Measurements from ENCODE around the gene HLA-DOB.
"Not testable (repeated sequence)": the region's sequence is repeated elsewhere in the genome, so short reads cannot be mapped to it uniquely, and the experiment has no call there.

HLA-DOB gene

DNA sequence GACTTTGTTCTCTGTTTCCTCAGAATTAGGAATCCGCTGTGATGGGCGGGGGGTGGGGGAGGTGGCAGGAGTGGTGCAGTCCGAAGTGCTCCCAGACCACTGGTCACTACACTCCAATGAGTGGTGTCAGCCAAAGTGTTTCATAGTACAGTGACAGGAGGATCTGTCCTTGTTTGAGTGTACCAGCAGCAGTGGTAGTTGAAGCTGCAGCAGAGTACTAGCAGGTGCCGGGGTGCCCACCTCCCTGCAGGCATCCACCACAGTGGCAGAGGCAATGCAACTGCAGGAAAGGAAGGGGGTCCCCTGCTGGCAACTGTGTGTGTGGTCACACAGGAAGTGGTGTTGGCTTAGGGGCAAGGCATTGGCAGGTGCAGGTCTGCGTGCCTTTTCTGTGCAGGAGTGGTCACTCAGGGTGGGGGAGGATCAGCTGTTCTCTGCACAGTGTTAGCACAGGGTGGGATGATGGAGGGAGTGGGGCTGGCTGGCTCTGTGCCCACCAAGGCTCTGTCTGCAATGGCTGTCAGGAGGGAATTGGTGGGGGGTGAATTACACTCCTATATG, 9.7 kb downstream of the HLA-DOB start:
- no peak for ATAC-seq

DNA sequence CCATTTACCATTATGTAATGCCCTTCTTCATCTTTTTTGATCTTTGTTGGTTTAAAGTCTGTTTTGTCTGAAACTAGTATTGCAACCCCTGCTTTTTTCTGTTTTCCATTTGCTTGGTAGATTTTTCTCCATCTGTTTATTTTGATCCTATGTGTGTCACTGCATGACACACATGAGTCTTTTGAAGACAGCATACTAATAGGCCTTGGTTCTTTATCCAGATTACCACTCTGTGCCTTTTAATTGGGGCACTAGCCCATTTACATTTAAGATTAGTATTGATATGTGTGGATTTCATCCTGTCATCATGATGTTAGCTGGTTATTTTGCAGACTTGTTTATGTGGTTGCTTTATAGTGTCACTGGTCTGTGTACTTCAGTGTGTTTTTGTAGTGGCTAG, 11.4 kb downstream of the HLA-DOB start:
- ATAC-seq, result not testable (repeated sequence)

DNA sequence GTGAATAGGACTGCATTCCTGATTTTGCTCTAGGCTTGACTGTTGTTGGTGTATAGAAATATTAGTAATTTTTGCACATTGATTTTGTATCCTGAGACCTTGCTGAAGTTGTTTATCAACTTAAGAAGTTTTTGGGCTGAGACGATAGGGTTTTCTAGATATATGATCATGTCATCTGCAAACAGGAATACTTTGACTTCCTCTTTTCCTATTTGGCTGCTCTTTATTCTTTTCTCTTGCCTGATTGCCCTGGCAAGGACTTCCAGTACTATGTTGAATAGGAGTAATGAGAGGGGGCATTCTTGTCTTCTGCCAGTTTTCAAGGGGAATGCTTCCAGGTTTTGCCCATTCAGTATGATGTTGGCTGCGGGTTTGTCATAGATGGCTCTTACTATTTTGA, 13.4 kb downstream of the HLA-DOB start:
- ATAC-seq, result no peak

DNA sequence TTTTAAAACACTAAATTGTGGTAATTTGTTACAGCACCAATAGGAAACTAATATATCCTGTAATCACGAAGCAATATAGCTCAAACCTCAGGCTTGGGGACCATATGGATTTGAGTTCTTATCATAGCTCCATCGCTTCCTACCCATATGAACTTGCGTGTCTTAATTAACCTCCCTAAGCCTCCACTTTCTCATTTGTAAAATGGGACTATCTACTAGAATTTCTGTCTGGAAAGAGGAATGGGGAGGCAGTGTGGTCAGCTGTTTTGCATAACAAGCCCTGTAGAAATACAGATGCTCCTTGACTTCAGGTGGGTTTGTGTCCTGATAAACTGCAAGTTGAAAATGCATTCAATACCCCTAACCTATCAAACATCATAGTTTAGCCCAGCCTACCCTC, 17.1 kb downstream of the HLA-DOB start:
- ATAC-seq, result no peak

DNA sequence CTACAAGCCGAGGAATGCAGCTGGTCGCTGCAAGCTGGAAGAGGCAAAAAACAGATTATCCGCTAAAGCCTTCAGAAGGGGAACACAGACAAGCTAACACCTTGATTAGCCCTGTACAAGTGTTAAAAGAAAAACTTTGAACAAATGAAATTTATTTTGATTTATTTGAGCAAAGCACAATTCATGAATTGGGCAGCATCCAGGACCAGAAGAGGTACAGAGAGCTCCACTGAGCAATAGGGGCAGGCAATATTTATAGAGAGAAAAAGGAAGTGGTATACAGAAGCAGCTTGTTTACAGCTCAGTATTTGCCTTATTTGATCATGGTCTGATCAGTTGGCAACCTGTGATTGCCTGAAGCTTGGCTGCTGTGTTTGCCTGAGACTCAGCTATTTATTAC, 17.6 kb downstream of the HLA-DOB start:
- no peak for ATAC-seq

DNA sequence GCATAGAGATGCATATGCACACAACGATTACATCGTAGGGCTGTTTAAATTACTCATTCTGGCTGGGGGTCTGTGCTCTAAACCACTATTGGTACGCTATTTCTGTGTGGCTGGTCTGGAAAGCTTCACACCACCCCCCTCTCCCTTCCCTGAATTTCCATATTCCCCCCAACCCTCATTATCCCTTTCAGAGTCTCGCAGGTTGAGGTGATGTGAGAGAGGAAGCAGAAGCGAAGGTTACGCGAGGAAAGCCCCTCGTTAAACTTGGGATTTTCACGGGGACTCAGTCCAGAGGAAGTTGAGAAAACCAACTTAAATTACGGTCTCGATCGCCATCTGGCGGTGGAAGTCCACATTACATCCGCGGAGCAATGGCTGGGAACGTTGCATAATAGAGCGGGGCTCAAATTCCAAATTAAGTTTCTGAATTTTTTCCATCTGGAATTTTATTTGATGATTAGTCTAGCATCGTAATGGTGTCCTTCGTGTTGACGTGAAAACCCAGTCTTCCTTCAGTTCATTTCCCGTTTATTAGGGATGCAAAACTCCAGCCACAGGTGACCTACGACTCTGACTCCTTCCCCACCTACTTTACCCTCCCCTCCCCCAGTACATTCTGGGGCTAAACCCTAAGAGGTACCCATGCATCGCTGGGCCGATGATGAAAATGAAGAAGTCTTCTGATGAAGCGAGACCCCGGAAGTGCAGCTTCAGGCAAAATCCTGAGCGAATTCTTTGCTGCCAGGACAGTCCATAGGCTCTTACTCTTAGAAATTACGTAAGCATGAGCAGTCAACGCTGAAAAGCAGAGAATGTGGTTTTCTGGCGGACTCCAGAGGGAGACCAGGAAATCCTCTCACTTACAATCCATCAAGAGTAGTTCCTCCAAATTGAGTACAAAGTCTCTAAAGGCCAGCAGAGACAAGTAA, 19.7 kb downstream of the HLA-DOB start:
- peak; percentile 58 to 69 for ATAC-seq

DNA sequence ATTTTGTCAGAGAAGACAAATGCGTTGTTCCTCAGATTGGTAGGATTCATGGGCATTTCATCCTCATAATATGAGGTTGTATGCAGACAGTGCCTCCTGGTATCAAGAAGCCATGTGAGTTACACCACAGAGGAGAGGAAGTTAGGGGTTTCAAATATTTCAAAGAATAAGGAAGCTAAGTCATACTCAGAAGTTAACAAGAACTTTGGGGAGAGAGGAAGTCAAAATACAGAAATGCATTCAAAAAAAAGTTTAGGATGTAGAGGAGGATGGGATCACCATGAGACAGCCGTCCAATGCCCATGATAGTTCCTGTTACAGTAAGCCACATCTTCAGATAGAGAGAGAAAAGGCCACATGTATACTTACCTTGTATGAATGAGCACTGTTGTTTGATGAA, 22.3 kb downstream of the HLA-DOB start:
- no peak for ATAC-seq

DNA sequence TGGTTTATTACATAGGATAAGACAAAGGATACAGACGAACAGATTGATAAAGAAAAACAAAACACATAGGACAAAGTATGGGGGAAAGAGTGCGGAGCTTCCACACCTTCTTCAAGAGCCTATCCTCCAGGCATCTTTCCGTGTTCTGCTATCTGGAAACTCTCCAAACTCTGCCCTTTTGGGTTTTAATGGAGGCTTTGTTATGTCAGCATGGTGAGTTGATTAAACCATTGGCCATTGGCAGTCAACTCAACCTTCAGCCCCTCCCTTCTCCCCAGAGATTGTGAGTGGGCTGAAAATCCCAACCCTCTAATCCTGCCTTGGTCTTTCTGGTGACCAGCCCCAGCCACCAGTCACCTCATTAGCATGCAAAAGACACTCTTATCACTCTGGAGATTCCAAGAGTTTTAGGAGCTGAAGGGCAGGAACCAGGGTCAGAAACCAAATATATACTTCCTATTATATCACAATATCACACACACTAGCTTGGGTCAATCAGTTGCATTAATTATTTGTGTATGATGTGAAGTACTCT, 23.8 kb downstream of the HLA-DOB start:
- ATAC-seq, result no peak

DNA sequence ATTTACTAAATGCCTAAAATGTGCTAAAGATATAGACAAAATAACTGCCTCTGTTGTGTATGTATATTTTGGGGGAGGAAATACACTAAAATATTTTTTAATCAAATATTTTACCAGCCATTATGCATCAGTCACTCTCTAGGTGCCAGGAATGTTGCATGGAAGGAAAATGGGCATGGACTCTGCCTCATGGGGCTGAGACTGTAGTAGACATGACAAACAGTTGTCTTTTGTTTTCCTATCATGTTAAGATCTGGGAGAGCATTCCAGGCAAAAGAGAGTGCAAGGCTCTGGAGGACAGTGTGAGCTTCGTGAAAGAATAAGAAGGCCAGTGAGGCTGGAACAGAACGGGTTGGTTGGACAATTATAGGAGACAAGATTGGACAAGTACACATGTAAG, 26.5 kb downstream of the HLA-DOB start:
- ATAC-seq, result no peak

DNA sequence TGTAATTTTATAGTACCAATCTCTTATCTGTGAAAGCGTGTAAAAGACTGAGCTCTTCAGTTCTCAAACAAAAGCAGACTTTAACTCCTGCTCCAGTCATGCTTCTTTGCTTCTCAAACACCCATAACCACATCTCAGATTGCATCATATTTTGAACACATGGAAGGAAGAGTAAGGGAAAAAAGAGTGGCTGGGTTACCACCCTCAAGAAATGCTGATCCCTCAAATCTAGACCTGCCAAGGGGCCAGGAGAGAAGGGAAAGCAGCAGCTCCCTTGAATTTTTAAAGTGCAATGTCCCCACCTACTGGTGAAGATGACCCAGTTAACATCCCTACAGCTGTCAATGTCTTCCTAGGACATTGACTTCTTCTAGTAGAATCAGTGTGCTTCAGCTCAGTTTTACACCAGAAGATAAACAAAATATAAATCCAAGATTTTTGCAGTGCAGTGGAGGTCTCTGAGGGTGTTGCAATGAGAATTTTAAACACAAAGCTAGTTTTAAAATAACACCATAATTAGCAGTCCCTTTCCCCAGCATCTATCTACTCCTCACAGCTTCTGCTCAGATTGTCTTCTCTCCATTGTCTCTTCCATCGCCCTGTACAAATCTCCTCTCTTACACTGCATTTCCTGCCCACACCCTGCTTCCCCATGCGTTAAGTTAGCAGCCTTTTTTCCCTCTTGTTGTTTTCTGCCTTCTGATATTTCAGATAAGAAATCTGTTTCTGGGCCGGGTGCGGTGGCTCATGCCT, 30.8 kb downstream of the HLA-DOB start:
- ATAC-seq, result peak in 1 of 2 donors; percentile 80

DNA sequence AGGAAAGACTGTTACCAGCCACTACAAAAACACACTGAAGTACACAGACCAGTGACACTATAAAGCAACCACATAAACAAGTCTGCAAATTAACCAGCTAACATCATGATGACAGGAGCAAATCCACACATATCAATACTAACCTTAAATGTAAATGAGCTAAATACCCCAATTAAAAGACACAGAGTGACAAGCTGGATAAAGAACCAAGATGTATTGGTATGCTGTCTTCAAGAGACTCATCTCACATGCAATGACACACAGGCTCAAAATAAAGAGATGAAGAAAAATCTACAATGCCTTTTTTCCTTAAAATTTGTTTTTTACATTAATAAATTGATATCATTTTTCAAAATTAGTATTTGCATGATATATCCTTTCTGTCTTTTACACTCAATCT, 33.9 kb downstream of the HLA-DOB start:
- ATAC-seq, result not testable (repeated sequence)

DNA sequence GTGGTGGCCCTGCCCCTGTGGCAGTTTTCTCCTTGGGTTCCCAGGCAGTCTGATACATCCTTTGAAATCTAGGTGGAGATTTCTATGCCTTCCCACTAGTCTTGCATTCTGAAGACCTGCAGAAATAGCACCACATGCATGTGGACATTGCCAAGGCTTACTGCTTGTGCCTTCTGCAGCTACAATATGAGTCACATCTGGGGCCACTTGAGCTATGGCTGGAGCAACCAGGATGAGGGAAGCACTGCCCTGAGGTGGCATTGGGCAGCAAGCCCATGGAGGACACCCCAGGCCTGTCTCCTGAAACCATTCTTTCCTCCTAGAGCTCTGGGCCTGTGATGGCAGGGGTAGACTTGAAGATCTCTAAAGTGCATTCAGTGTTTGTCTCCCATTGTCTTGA, 37.8 kb downstream of the HLA-DOB start:
- no peak for ATAC-seq

DNA sequence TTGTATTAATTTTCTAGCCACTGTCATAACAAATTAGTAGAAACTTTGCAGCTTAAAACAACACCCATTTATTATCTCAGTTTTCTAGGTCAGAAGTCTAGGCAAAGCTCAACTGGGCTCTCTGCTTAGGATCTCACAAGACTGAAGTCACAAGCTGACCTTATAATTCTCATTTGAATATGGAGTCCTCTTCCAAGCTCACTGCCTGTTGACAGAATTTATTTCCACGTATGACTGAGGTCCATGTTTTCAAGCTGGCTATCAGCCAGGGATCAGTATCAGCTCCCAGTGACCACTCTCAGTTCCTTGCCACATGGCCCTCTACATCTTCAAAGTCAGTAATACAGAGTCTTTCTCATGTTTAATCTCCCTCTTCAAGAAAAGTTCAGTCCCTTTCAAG, 41.7 kb downstream of the HLA-DOB start:
- ATAC-seq, result no peak

DNA sequence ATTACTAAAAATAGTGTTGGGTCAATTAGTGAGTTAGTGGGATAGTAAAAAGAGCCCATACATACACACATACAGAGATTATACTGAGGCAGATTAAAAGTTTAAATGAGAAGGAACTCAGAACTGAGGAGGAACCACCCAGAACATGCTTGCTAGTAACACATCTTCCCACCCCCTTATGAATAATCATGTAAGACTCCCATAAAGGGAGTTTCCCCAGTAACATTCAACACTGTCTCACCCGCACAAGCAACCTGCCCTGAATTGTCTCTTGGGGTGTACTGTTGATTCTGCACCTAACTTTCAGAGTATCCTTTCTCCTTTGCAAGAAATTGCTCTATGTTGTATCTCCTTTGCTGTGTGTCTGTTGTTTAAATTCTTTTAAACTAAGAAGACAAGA, 42.4 kb downstream of the HLA-DOB start:
- ATAC-seq, result peak in 1 of 2 donors; percentile 43

DNA sequence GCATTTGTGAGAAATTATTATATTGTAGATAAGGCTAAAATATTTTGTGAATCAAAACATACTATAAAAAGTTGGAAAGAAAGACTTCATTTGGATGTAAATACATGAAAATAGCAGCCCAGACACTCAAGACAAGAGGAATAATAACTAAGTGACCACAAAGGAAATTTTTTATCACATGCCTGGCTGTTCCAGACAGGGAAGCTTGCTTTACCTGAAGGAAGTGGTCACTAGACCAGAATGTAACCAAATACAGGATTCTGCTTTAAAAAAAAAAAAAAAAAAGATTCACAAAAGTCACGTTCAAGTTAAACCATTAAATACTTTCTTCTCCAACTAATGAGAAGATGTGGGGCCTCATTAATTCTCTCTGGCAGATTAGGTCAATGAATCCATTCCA, 44.1 kb downstream of the HLA-DOB start:
- ATAC-seq, result no peak

DNA sequence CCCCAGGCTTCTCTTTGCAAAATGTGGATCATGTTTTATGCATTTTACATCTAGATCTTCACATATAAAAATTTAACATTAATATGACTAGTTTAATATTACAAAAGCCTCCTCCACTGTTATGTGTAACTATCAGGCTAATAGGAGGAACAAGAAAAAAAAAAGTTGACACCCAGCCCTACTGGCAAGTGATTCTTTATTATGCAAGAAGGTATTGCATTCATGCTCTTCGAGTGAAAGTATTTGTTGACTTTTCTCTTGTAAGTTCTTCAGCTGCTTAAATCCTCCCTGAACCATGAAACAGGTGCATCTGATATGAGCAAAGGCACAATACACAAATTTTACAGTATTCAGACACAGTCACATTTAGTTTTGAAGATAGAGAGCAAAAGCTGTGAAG, 52.8 kb downstream of the HLA-DOB start:
- no peak for ATAC-seq

DNA sequence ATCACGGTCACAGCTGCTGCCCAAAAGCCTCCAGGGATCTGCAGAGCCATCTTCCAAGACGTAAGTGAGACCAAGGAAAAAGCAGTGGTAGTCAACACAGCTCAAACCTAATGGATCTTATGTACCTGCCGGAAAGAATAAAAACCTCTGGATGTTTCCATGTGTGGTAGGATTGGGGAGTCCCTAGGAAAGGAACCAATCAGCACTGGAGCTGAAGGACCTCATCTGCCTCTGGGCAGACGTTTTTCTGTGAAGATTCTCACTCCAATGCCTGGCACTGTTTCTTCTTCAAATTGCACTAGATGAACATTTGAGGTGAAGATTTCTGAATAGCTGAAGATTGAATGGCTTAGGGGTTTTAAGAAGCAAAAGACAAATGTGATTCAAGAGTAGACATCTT, 53.4 kb downstream of the HLA-DOB start, which contains the start of gene HLA-DQB2:
Gene HLA-DQB2, minus strand, starts transcription at position 112 of the 400 bp plus-strand sequence. Its CDS starts 62 bp downstream, at position 50.
- ATAC-seq, result no peak

Measured in activated CD4-positive, CD25-positive, alpha-beta regulatory T cell treated with anti-CD3 and anti-CD28 coated beads, Interleukin-2, amount 50 U/mL, for 24 hours (primary cell).